ENCODE measurements around the gene SMO.
"Not testable (repeated sequence)": the region's sequence is repeated elsewhere in the genome, so short reads cannot be mapped to it uniquely, and the experiment has no call there.

SMO gene

DNA sequence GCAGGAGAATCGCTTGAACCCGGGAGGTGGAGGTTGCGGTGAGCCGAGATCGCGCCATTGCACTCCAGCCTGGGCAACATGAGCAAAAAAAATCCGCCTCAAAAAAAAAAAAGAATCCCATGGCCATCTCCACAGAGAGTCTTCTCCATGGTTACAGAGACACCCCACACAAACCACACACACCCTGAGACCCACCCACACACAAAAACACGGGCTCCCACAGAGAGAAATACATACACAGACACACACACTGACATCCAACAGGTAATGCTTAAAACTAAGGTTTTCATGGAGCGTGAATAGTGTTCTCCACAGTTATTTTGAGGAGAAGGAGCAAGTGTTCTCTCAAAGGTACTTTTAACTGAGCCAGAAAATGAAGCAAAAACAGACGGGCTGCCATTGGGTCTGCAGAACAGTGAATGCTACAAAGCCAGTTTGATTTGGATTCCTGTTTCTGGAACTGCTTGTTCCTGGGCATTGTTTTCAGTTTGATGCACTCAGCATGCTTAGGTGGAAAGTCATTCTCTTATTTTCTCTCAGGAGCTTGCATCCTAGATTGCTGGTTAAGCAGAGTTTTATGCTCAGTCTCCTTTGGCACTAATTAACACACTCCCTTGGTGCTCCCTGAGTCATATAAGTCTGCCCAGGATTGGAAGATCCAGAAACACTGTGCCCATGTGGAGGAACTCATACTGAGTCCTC is 51.8 kb downstream of the SMO start:
- DNase-seq, result no peak

DNA sequence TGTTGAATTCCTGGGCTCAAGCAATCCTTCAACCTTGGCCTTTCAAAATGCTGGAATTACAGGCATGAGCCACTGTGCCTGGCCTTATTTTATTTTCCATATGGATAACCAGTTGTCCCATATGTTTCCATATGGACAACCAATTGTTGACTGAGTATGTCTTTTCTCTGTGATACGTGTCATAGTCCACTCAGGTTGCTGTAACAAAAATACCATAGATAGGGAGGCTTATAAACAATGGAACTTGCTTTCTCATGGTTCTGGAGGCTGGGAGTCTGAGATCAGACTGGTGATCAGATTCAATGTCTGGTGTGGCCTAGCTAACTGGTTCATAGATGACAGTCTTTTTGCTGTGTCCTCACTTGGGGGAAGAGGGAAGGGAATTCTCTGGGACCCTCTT is 55.8 kb downstream of the SMO start:
- no peak for DNase-seq

DNA sequence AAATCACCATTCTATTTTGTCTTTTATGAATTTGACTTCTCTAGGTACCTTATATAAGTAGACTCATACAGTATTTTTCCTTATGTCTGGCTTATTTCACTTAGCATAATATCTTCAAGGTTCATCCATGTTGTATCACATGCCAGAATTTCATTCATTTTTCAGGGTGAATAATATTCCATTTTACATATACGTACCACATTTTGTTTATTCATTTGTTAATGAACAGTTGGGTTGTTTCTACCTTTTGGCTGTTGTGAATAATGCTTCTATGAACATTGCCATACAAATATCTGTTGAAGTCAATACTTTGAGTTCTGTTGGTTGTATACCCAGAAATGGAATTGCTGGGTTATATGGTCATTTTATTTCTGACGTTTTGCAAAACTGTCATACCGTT is 57.1 kb downstream of the SMO start:
- DNase-seq, result no peak

DNA sequence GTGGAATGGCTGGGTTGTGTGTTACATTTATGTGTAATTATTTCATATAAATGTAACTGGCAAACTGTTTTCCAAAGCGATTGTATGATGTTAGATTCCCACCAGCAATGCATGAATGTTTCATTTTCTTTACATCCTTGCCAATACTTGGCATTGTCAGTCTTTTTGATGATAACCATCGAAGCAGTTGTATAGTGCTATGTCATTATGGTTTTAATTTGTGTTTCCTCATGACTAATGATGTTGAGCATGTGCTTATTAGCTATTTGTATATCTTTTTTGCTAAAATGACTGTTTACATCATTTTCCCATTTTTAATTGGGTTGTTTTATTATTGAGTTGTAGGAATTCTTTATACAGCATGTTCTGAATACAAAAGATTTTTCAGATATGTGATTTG is 58.7 kb downstream of the SMO start:
- DNase-seq, result no peak

DNA sequence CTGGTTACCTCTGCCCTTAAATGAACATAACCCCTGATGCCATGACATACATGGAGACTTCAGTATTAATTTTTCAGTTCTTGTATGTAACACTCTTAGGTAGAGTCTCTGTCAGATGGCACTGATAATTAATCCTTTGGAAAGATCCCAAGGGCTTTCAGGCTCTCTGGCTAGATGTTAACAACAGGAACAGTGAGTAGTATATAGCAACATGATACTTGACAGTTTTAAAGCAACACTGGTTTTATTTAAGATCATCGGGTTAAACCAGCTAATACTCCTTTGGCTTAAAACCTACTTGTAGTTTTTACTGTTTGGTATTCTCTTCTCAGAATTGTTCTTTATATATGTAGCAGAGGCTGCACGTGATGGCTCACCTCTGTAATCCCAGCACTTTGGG is 63.7 kb downstream of the SMO start:
- DNase-seq, result no peak

DNA sequence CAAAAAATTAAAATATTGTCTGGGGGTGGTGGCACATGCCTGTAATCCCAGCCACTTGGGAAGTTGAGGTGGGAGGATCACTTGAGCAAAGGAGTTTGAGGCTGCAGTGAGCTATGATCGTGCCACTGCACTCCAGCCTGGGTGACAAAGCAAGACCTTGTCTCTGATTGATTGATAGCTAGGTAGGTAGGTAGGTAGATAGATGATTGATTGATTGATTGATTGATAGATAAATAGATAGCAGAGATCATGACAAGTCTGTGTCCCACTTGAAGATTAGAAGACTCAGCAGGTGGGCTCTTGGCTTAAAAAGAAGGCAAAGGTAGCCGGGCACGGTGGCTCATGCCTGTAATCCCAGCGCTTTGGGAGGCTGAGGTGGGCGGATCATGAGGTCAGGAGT is 64.2 kb downstream of the SMO start:
- DNase-seq, result not testable (repeated sequence)

DNA sequence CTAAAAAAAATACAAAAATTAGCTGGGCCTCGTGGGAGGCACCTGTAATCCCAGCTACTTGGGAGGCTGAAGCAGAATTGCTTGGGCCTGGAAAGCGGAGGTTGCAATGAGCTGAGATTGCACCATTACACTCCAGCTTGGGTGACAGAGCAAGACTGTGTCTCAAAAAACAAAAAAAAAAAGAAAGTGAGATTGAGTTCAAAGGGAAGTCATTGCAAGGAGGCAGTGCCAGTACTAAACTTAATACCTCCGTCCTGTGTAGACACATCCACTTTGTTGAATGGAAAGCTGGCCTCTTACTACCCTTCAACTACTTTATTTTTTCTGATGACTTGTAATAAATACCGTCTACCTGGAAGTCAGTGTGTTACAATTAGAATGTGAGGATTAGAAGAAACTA is 67.4 kb downstream of the SMO start:
- DNase-seq, result no peak

DNA sequence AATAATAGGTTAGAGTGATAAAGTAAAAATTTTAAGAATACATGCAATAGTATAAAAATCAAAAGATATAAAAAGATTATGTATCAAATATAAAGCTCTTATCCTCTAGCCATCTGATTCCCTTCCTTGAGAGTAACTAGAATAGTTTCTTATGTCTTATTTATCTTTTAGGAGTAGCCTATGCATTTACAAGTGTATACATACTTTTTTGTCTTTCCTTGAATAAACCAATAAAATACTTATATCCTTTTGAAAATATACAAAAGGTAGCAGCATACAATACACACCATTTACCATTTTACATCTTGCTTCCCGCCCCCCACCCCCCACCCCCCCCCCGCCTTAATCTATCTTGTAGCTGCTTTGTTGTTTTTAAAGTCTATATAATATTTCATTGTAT is 67.8 kb downstream of the SMO start:
- DNase-seq, result no peak

DNA sequence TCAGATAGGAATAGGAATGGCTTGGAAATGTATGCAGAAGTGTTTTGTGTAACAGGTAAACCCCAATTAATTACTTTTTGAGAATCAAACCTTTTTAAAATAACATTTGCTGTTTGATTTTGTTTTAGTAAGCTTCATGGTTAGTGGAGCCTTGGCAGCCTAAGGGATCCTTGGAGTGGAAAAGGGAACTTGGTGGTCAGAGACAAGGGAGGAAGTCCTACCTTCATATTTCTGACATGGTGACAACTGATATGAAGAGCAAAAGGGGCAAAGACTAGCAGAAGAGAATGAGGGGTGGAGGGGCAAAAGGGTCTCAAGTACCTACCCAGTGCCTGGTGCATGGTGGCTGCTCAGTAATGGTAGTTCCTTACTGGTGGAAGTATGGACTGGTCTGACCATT is 68.7 kb downstream of the SMO start:
- no peak for DNase-seq

DNA sequence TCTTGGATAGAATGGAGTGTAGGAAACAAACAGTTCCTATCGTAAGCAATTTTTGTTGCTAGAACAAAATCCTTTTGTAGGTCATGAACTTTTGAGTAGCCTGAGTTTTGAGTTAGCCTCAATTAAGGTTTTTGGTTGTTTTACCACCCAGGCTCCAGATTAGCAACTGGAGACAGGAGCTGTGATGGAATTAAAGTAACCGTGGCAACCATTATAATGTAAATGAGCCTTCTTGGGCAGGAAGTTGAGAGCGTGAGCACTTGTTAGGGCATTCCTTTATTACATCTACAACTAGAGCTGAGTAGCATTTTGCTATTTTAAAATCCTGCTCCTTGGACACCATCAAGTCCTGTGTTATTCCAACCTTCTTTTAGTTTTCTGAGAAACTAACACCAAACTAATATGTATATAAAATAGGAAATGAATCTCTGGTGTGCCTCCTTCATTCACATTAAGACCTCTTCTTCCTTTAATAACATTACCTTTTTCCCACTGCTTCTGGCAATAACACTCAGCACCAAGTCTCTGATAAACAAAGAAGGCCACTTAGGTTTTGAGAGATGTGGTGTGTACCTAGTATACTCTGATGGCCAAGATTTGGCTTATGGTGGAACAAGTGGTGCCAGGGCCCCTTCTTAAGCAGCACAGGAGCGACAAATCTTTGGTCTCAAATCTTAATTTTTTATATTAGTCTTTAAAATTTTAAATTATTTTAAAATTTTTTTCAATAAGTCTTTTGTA is 70.4 kb downstream of the SMO start:
- no peak for DNase-seq

DNA sequence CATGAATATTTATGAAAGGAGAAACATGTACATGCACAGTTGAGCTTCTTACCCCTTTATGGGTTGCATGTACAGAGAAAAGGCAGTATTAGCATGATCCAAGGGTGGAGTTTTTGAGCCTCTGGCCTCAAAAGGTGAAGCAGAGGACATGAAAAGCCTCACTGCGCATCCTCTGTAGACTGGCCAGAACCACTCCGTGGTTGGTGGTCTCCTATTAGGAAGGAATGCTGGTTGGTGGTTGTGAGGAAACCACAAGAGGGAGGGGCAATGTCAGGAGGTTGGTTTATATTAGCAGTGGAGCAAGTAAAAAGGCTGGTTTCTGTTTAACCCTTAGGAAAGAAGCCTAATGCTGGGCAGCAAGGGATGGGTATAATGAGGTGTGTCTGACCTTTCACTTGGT is 73.9 kb downstream of the SMO start:
- DNase-seq, result no peak

Measured in stimulated activated CD4-positive, alpha-beta T cell treated with anti-CD3 and anti-CD28 coated beads, Interleukin-4, amount 100 ng/mL, for 4 hours (primary cell).